Measurements from ENCODE around the gene MTERF4.

MTERF4 gene

DNA sequence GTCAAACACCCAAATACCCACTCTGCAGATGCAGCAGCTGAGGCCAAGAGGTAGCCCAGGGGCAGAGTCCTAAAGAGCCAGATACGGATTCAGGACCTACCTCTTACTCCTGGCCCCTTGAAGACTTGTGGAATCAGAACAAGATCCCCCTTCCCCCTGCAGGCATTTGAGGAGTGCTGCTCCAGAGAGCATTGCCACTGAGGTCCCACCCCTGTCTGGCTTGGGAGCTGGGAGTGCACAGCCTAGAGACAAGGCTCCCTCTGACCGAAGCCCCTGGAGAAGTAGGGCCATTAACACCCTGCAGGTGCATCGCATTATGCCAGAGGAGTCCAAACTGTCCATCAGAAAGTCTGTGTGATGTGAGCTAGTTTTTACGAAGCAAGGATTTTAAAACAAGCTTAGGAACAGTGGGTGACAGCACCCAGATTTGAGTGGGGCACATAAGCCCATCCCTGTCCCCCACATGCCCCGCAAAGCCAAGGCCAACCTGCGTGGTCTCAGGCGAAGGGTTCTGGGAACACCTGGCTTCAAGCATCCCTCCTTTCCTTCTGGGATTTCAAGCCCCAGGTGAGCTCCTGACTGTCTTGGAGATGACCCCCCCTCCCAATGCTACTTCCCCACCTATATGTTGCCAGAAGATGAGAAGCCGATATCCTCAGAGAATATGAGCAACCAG lies 48.4 kb downstream of the MTERF4 start:
- no peak for TF ChIP-seq SPI1 (IDR thresholded peaks at IDR 0.05; ENCODE audit: borderline replicate concordance, low read depth)
- TF ChIP-seq, protein P1, sequence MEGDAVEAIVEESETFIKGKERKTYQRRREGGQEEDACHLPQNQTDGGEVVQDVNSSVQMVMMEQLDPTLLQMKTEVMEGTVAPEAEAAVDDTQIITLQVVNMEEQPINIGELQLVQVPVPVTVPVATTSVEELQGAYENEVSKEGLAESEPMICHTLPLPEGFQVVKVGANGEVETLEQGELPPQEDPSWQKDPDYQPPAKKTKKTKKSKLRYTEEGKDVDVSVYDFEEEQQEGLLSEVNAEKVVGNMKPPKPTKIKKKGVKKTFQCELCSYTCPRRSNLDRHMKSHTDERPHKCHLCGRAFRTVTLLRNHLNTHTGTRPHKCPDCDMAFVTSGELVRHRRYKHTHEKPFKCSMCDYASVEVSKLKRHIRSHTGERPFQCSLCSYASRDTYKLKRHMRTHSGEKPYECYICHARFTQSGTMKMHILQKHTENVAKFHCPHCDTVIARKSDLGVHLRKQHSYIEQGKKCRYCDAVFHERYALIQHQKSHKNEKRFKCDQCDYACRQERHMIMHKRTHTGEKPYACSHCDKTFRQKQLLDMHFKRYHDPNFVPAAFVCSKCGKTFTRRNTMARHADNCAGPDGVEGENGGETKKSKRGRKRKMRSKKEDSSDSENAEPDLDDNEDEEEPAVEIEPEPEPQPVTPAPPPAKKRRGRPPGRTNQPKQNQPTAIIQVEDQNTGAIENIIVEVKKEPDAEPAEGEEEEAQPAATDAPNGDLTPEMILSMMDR (IDR thresholded peaks at IDR 0.05; ENCODE audit: insufficient read depth, low read length): no peak
- TF ChIP-seq, protein P2, sequence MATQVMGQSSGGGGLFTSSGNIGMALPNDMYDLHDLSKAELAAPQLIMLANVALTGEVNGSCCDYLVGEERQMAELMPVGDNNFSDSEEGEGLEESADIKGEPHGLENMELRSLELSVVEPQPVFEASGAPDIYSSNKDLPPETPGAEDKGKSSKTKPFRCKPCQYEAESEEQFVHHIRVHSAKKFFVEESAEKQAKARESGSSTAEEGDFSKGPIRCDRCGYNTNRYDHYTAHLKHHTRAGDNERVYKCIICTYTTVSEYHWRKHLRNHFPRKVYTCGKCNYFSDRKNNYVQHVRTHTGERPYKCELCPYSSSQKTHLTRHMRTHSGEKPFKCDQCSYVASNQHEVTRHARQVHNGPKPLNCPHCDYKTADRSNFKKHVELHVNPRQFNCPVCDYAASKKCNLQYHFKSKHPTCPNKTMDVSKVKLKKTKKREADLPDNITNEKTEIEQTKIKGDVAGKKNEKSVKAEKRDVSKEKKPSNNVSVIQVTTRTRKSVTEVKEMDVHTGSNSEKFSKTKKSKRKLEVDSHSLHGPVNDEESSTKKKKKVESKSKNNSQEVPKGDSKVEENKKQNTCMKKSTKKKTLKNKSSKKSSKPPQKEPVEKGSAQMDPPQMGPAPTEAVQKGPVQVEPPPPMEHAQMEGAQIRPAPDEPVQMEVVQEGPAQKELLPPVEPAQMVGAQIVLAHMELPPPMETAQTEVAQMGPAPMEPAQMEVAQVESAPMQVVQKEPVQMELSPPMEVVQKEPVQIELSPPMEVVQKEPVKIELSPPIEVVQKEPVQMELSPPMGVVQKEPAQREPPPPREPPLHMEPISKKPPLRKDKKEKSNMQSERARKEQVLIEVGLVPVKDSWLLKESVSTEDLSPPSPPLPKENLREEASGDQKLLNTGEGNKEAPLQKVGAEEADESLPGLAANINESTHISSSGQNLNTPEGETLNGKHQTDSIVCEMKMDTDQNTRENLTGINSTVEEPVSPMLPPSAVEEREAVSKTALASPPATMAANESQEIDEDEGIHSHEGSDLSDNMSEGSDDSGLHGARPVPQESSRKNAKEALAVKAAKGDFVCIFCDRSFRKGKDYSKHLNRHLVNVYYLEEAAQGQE (IDR thresholded peaks at IDR 0.05; ENCODE audit: insufficient replicate concordance, low read depth): no peak
- TF ChIP-seq POLR2AphosphoS5 (IDR thresholded peaks at IDR 0.05; ENCODE audit: low read depth): no peak
- no peak for TF ChIP-seq GABPA (IDR thresholded peaks at IDR 0.05; ENCODE audit: low read depth)
- Histone ChIP-seq H3K27ac (replicated peaks) (no peak overlapping the region), H3K4me3 (replicated peaks; ENCODE audit: insufficient read depth, low read length) (no peak overlapping the region), H3K27me3 (ENCODE audit: insufficient read depth, poor library complexity, severe bottlenecking) (no peaks in the 10 kb centered on the region)
- no peak for DNase-seq (ENCODE audit: low read depth in 1 of 2, low spot score in 1 of 2)

DNA sequence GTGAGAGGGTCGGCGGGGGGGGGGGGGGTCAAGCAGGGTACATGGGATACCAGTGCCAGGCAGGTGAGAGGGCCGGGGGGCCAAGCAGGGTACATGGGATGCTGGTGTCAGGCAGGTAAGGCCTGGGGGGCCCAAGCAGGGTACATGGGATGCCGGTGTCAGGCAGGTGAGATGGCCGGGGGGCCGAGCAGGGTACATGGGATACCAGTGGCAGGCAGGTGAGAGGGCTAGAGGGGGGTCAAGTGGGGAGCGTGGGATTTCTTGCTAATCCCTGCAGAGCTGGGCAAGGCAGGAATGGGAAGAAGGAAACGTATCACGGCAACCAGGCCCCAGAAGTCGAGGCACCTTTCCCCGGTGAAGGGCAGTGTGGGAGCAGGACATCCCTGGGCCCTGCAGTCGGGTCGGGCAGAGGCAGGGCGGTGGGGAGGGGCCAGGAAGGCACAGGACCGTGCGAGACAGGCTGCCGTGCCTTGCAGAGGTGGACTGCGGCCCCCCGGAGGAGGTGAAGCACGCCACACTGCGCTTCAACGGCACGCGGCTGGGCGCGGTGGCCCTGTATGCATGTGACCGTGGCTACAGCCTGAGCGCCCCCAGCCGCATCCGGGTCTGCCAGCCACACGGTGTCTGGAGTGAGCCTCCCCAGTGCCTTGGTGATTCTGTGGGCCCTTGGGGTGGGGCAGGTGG lies 49.3 kb downstream of the MTERF4 start:
- TF ChIP-seq POLR2AphosphoS5 (IDR thresholded peaks at IDR 0.05; ENCODE audit: low read depth) (no peak), GABPA (IDR thresholded peaks at IDR 0.05; ENCODE audit: low read depth) (no peak), SPI1 (IDR thresholded peaks at IDR 0.05; ENCODE audit: borderline replicate concordance, low read depth) (no peak)
- TF ChIP-seq, protein P2 (IDR thresholded peaks at IDR 0.05; ENCODE audit: insufficient replicate concordance, low read depth): no peak
- TF ChIP-seq, protein P1 (IDR thresholded peaks at IDR 0.05; ENCODE audit: insufficient read depth, low read length): no peak
- no peaks in the 10 kb centered on the region for H3K27me3 ChIP-seq (ENCODE audit: insufficient read depth, poor library complexity, severe bottlenecking)
- DNase-seq (ENCODE audit: low read depth in 1 of 2, low spot score in 1 of 2): no peak

DNA sequence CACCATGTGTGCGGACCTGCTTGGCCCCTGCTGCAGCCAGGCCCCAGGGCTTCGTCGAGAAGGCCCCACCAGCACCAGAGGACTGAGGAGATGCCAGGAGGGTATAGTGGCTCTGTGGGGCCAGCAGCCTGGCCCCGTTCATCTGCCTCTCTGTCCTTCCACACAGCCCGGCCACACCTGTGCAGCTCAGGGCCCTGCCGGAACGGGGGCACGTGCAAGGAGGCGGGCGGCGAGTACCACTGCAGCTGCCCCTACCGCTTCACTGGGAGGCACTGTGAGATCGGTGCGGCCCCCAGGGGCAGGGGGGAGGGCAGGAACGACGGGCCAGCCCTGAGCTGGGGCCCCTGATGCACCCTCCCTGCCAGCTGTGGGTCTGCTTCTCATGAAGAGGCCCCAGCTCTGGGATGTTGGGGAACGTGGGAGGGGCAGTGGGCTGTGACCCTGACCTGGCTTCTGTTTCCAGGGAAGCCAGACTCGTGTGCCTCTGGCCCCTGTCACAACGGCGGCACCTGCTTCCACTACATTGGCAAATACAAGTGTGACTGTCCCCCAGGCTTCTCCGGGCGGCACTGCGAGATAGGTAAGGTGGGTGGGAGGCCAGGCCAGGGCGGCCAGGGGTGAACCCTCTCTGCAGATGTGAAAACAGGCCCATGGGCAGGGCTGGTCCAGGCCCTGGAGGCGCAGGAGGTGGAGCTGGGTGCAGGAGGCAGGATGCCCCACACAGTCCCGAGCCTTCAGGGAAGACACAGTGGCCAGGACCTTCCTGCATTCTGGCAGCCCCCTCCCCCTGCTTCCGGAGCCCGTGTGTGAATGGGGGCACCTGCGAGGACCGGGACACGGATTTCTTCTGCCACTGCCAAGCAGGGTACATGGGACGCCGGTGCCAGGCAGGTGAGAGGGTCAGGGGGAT lies 50.3 kb downstream of the MTERF4 start:
- no peak for DNase-seq (ENCODE audit: low read depth in 1 of 2, low spot score in 1 of 2)
- Histone ChIP-seq H3K27ac (replicated peaks) (no peak overlapping the region), H3K27me3 (ENCODE audit: insufficient read depth, poor library complexity, severe bottlenecking) (no peaks in the 10 kb centered on the region), H3K4me3 (replicated peaks; ENCODE audit: insufficient read depth, low read length) (no peak overlapping the region)
- TF ChIP-seq SPI1 (IDR thresholded peaks at IDR 0.05; ENCODE audit: borderline replicate concordance, low read depth) (no peak), GABPA (IDR thresholded peaks at IDR 0.05; ENCODE audit: low read depth) (no peak), POLR2AphosphoS5 (IDR thresholded peaks at IDR 0.05; ENCODE audit: low read depth) (no peak)
- TF ChIP-seq, protein P2 (IDR thresholded peaks at IDR 0.05; ENCODE audit: insufficient replicate concordance, low read depth): no peak
- TF ChIP-seq, protein P1 (IDR thresholded peaks at IDR 0.05; ENCODE audit: insufficient read depth, low read length): no peak

More for the DNA sequence above, 49.3 kb downstream of the MTERF4 start:
- no peak overlapping the region for H3K4me3 ChIP-seq (replicated peaks; ENCODE audit: insufficient read depth, low read length)
- H3K27ac ChIP-seq (replicated peaks): no peak overlapping the region

Measured in HL-60 (cell line).